Hepatocyte (in vitro differentiated cells): Measurements from ENCODE around the gene PRR9. TPM values are rescaled to one million over a fixed set of nuclear protein-coding genes. Genes with fewer than 3 reads are reported as not detected.

Experiments used
- DNase-seq: peaks from one replicate; pipeline ENCODE4 v3.0.0-alpha.2; 2016; ENCODE audit warnings: low spot score
- H2AFZ ChIP-seq: fragments of 200-600 bp; sonication (generic); 2 replicates; pipeline ENCODE4 v1.6.0; 2016; ENCODE audit warnings: antibody characterized with exemption, mild to moderate bottlenecking
- H3K27ac ChIP-seq: fragments of 200-600 bp; sonication (generic); 2 replicates; pipeline ENCODE4 v1.5.1; 2016; ENCODE audit warnings: mild to moderate bottlenecking
- H3K27me3 ChIP-seq: fragments of 200-600 bp; sonication (generic); 2 replicates; pipeline ENCODE4 v1.6.1; 2016
- H3K36me3 ChIP-seq: fragments of 200-600 bp; sonication (generic); replicated peaks from 2 replicates; pipeline ENCODE4 v1.5.1; 2016; ENCODE audit warnings: low read depth; ENCODE audit not compliant: insufficient read depth
- H3K4me1 ChIP-seq: fragments of 200-600 bp; sonication (generic); 2 replicates; pipeline ENCODE4 v1.5.1; 2016; ENCODE audit warnings: mild to moderate bottlenecking, moderate library complexity; ENCODE audit not compliant: insufficient read depth
- H3K4me2 ChIP-seq: fragments of 200-600 bp; sonication (generic); 2 replicates; pipeline ENCODE4 v1.6.0; 2016
- H3K4me3 ChIP-seq: fragments of 200-600 bp; sonication (generic); 2 replicates; pipeline ENCODE4 v1.5.1; 2016; ENCODE audit warnings: mild to moderate bottlenecking
- H3K79me2 ChIP-seq: fragments of 200-600 bp; sonication (generic); 2 replicates; pipeline ENCODE4 v1.6.0; 2017; ENCODE audit warnings: mild to moderate bottlenecking
- H3K9me2 ChIP-seq: fragments of 200-600 bp; sonication (generic); replicated peaks from 2 replicates; pipeline ENCODE4 v1.6.0; 2017; ENCODE audit warnings: mild to moderate bottlenecking; ENCODE audit not compliant: insufficient read depth
- H3K9me3 ChIP-seq: fragments of 200-600 bp; sonication (generic); 2 replicates; pipeline ENCODE4 v1.5.1; 2016; ENCODE audit warnings: low read depth, mild to moderate bottlenecking
- H4K20me1 ChIP-seq: fragments of 200-600 bp; sonication (generic); 2 replicates; pipeline ENCODE4 v1.6.0; 2016; ENCODE audit warnings: mild to moderate bottlenecking; ENCODE audit not compliant: insufficient read depth, poor library complexity, severe bottlenecking
- CTCF ChIP-seq: fragments of 200-600 bp; sonication (generic); IDR thresholded peaks from 2 replicates; pipeline ENCODE4 v1.5.1; 2016; ENCODE audit warnings: antibody characterized with exemption, mild to moderate bottlenecking; ENCODE audit not compliant: poor library complexity
- EZH2 ChIP-seq: fragments of 200-600 bp; sonication (generic); IDR thresholded peaks from 2 replicates; pipeline ENCODE4 v1.6.1; 2016; ENCODE audit warnings: antibody characterized with exemption, mild to moderate bottlenecking, borderline replicate concordance
- EZH2phosphoT487 ChIP-seq: fragments of 200-600 bp; sonication (generic); IDR thresholded peaks from one replicate; pipeline ENCODE4 v1.6.1; 2018; ENCODE audit warnings: antibody characterized with exemption, mild to moderate bottlenecking, low read depth, moderate library complexity; ENCODE audit not compliant: unreplicated experiment, severe bottlenecking
- WGBS: methylation state at CpG from one replicate; pipeline ENCODE4 v1.1.6; 2016; ENCODE audit warnings: low lambda C conversion rate; ENCODE audit errors: missing lambda C conversion rate; 5-methylcytosine and 5-hydroxymethylcytosine counted together
- polyA plus RNA-seq: library from polyadenylated mRNA; unstranded; fragments of >200 nt; fragmentation: Nextera tagmentation; extraction: Ambion mirVana; gene quantifications from 2 replicates; pipeline ENCODE4 v1.2.1, GENCODE V29; 2016
- total RNA-seq: library from RNA; depleted of rRNA; stranded (reverse); fragments of >200 nt; gene quantifications from 2 replicates; pipeline ENCODE4 v1.2.3, GENCODE V29; 2014

The PRR9 gene
- total and polyA plus RNA-seq, 2 experiments from 2014 or later: not detected

GRCh38 chr1:153262070-153262366, 44.6 kb downstream of the PRR9 start:
- Histone ChIP-seq H3K4me1 (no peaks in the 10 kb centered on the region), H2AFZ (no peak overlapping the region), H4K20me1 (no peaks in the 10 kb centered on the region), H3K79me2 (no peaks in the 10 kb centered on the region), H3K9me2 (no peaks in the 10 kb centered on the region), H3K4me2 (no peak overlapping the region), H3K27me3 (no peaks in the 10 kb centered on the region), H3K9me3 (no peaks in the 10 kb centered on the region), H3K4me3 (no peak overlapping the region), H3K27ac (no peak overlapping the region), H3K36me3 (no peaks in the 10 kb centered on the region)
- WGBS: 84% methylated on average over 6 of the region's 6 CpGs
- no peak for DNase-seq
- no peak for TF ChIP-seq EZH2
- no peak for TF ChIP-seq EZH2phosphoT487
- no peak for TF ChIP-seq CTCF

- no peaks in the 10 kb centered on the region for H3K9me3 ChIP-seq
- H3K27me3 ChIP-seq: no peaks in the 10 kb centered on the region
- WGBS: 54% methylated on average over 10 of the region's 10 CpGs
- no peak overlapping the region for H3K4me3 ChIP-seq
- H2AFZ ChIP-seq: no peak overlapping the region
- TF ChIP-seq CTCF: no peak
- no peak for TF ChIP-seq EZH2phosphoT487
- no peak for TF ChIP-seq EZH2
- no peak for DNase-seq
- no peak overlapping the region for H3K27ac ChIP-seq
- no peaks in the 10 kb centered on the region for H3K79me2 ChIP-seq
- H3K4me1 ChIP-seq: no peaks in the 10 kb centered on the region
- no peaks in the 10 kb centered on the region for H3K9me2 ChIP-seq
- no peaks in the 10 kb centered on the region for H3K36me3 ChIP-seq
- H4K20me1 ChIP-seq: no peaks in the 10 kb centered on the region
- H3K4me2 ChIP-seq: no peak overlapping the region
Measured at GRCh38 chr1:153262462-153263157, 45.2 kb downstream of the PRR9 start.

GRCh38 chr1:153265457-153265856, 48.1 kb downstream of the PRR9 start:
- no peak overlapping the region for H3K4me3 ChIP-seq
- H3K36me3 ChIP-seq: no peaks in the 10 kb centered on the region
- H3K9me3 ChIP-seq: no peaks in the 10 kb centered on the region
- WGBS: 83% methylated on average over 1 of the region's 1 CpG
- no peaks in the 10 kb centered on the region for H3K4me1 ChIP-seq
- no peak overlapping the region for H2AFZ ChIP-seq
- no peaks in the 10 kb centered on the region for H3K79me2 ChIP-seq
- no peak overlapping the region for H3K27ac ChIP-seq
- H3K4me2 ChIP-seq: no peak overlapping the region
- DNase-seq: no peak
- H3K27me3 ChIP-seq: no peaks in the 10 kb centered on the region
- no peak for TF ChIP-seq EZH2phosphoT487
- TF ChIP-seq EZH2: no peak
- TF ChIP-seq CTCF: no peak
- H3K9me2 ChIP-seq: no peaks in the 10 kb centered on the region
- H4K20me1 ChIP-seq: no peaks in the 10 kb centered on the region

Other genes with a start within 250 kb of the PRR9 start
- not detected in 2 replicates for gene SPRR4, start 246.9 kb upstream of the PRR9 start, total RNA-seq
- gene SPRR4, start 246.9 kb upstream of the PRR9 start, polyA plus RNA-seq: not detected in 2 replicates
- not detected in 2 replicates for gene SPRR1A, start 233.5 kb upstream of the PRR9 start, total RNA-seq
- not detected in 2 replicates for gene SPRR1A, start 233.5 kb upstream of the PRR9 start, polyA plus RNA-seq
- gene SPRR3, start 215.8 kb upstream of the PRR9 start, total RNA-seq: not detected in 2 replicates
- 0.40 and 0.72 TPM in 2 replicates for gene SPRR3, start 215.8 kb upstream of the PRR9 start, polyA plus RNA-seq
- not detected in 2 replicates for gene SPRR1B, start 186.4 kb upstream of the PRR9 start, total RNA-seq
- 0.54 TPM in 1 of 2 replicates, not detected in the other for gene SPRR1B, start 186.4 kb upstream of the PRR9 start, polyA plus RNA-seq
- gene SPRR2D, start 176.5 kb upstream of the PRR9 start, total RNA-seq: not detected in 2 replicates
- gene SPRR2D, start 176.5 kb upstream of the PRR9 start, polyA plus RNA-seq: not detected in 2 replicates
- not detected in 2 replicates for gene SPRR2A, start 160.1 kb upstream of the PRR9 start, total RNA-seq
- 1.1 TPM in 1 of 2 replicates, not detected in the other for gene SPRR2A, start 160.1 kb upstream of the PRR9 start, polyA plus RNA-seq
- gene SPRR2B, start 146.0 kb upstream of the PRR9 start, total RNA-seq: not detected in 2 replicates
- gene SPRR2B, start 146.0 kb upstream of the PRR9 start, polyA plus RNA-seq: not detected in 2 replicates
- gene SPRR2E, start 123.1 kb upstream of the PRR9 start, total RNA-seq: not detected in 2 replicates
- gene SPRR2E, start 123.1 kb upstream of the PRR9 start, polyA plus RNA-seq: not detected in 2 replicates
- 0.80 and 2.5 TPM in 2 replicates for gene SPRR2F, start 104.1 kb upstream of the PRR9 start, total RNA-seq
- gene SPRR2F, start 104.1 kb upstream of the PRR9 start, polyA plus RNA-seq: 26.1 and 42.2 TPM in 2 replicates
- not detected in 2 replicates for gene SPRR2G, start 66.7 kb upstream of the PRR9 start, total RNA-seq
- not detected in 2 replicates for gene SPRR2G, start 66.7 kb upstream of the PRR9 start, polyA plus RNA-seq
- gene LELP1, start 14.2 kb upstream of the PRR9 start, total RNA-seq: not detected in 2 replicates
- not detected in 2 replicates for gene LELP1, start 14.2 kb upstream of the PRR9 start, polyA plus RNA-seq
- not detected in 2 replicates for gene LORICRIN, start 42.1 kb downstream of the PRR9 start, total RNA-seq
- gene LORICRIN, start 42.1 kb downstream of the PRR9 start, polyA plus RNA-seq: not detected in 2 replicates
- gene PGLYRP3, start 95.4 kb downstream of the PRR9 start, total RNA-seq: not detected in 2 replicates
- gene PGLYRP3, start 95.4 kb downstream of the PRR9 start, polyA plus RNA-seq: not detected in 2 replicates
- gene PGLYRP4, start 131.3 kb downstream of the PRR9 start, total RNA-seq: not detected in 2 replicates
- not detected in 2 replicates for gene PGLYRP4, start 131.3 kb downstream of the PRR9 start, polyA plus RNA-seq
- gene S100A9, start 140.3 kb downstream of the PRR9 start, total RNA-seq: 3.2 and 11.9 TPM in 2 replicates
- gene S100A9, start 140.3 kb downstream of the PRR9 start, polyA plus RNA-seq: 1.9 and 6.4 TPM in 2 replicates
- not detected in 2 replicates for gene S100A12, start 158.0 kb downstream of the PRR9 start, total RNA-seq
- 1.1 TPM in 1 of 2 replicates, not detected in the other for gene S100A12, start 158.0 kb downstream of the PRR9 start, polyA plus RNA-seq
- 0.70 TPM in 1 of 2 replicates, not detected in the other for gene S100A8, start 173.5 kb downstream of the PRR9 start, total RNA-seq
- gene S100A8, start 173.5 kb downstream of the PRR9 start, polyA plus RNA-seq: 0.60 and 2.2 TPM in 2 replicates
- not detected in 2 replicates for gene S100A7A, start 198.9 kb downstream of the PRR9 start, total RNA-seq
- not detected in 2 replicates for gene S100A7A, start 198.9 kb downstream of the PRR9 start, polyA plus RNA-seq
- 0.60 TPM in 1 of 2 replicates, not detected in the other for gene S100A7, start 243.1 kb downstream of the PRR9 start, total RNA-seq
- 1.0 and 2.5 TPM in 2 replicates for gene S100A7, start 243.1 kb downstream of the PRR9 start, polyA plus RNA-seq